ENCODE data around the gene ICAM3. TPM values are rescaled to one million over a fixed set of nuclear protein-coding genes. Genes with fewer than 3 reads are reported as not detected.
A peak's percentile ranks its signal among the peaks of the same experiment; 100 is the strongest.

ICAM3 gene
- total RNA-seq, 1 experiment from 2014 or later, result 28.3 TPM

- Histone ChIP-seq H4K20me1 (ENCODE audit: control insufficient read depth, insufficient read depth, insufficient read length) (no peaks in the 10 kb centered on the region), H3T11ph (ENCODE audit: low read length) (no peak overlapping the region), H3K23me2 (ENCODE audit: insufficient read length, low read depth, low read length, poor library complexity, severe bottlenecking) (peaks cover 4% of the 10 kb centered on the region), H3K4me2 (ENCODE audit: insufficient read depth, insufficient read length, low read length) (peak overlapping the region; percentile 87), H4K5ac (ENCODE audit: insufficient read length, low read depth, low read length) (no peak overlapping the region), H2BK5ac (ENCODE audit: insufficient read length, low read length) (no peak overlapping the region), H4K91ac (ENCODE audit: insufficient read length, low read depth, low read length) (no peak overlapping the region), H3K79me2 (ENCODE audit: insufficient read depth, low read length) (no peaks in the 10 kb centered on the region), H3K79me1 (ENCODE audit: insufficient read depth, low read depth, low read length, poor library complexity, severe bottlenecking) (no peaks in the 10 kb centered on the region), H2AFZ (ENCODE audit: low read length) (no peak overlapping the region), H3K4me1 (ENCODE audit: insufficient read depth, low read length) (no peaks in the 10 kb centered on the region), H3K27me3 (ENCODE audit: insufficient read depth, low read length) (no peaks in the 10 kb centered on the region), H3K14ac (ENCODE audit: insufficient read depth, low read length) (no peak overlapping the region), H2BK12ac (ENCODE audit: insufficient read length, low read depth, low read length) (no peak overlapping the region), H3K18ac (ENCODE audit: insufficient read length, low read depth, low read length) (no peak overlapping the region), H4K8ac (replicated peaks; ENCODE audit: insufficient read length, low read depth, low read length) (no peak overlapping the region), H3K9me3 (ENCODE audit: control insufficient read depth, low read depth, low read length) (no peaks in the 10 kb centered on the region), H3K9ac (ENCODE audit: extremely low read depth, insufficient read length, low read length) (peak overlapping the region; percentile 31), H3K23ac (ENCODE audit: insufficient read length, low read depth, low read length) (no peak overlapping the region), H3K27ac (ENCODE audit: insufficient read length, low read depth, low read length) (no peak overlapping the region), H2BK15ac (ENCODE audit: low read depth, low read length) (no peak overlapping the region), H2BK120ac (ENCODE audit: low read depth, low read length, poor library complexity, severe bottlenecking) (no peak overlapping the region), H2BK20ac (ENCODE audit: low read depth, low read length, poor library complexity, severe bottlenecking) (no peak overlapping the region), H2AK5ac (ENCODE audit: insufficient read length, low read length) (no peak overlapping the region), H3K56ac (ENCODE audit: insufficient read length, low read depth, low read length) (no peak overlapping the region), H3K4ac (ENCODE audit: low read depth, low read length) (no peak overlapping the region)
- peak overlapping the region in 2 of 3 experiments; percentile 48 to 73; a peak in 2 of 7 replicates for H3K27ac Mint-ChIP-seq
- no peaks in the 10 kb centered on the region for H3K27me3 Mint-ChIP-seq (ENCODE audit: low read depth)
- TF ChIP-seq, protein P1, sequence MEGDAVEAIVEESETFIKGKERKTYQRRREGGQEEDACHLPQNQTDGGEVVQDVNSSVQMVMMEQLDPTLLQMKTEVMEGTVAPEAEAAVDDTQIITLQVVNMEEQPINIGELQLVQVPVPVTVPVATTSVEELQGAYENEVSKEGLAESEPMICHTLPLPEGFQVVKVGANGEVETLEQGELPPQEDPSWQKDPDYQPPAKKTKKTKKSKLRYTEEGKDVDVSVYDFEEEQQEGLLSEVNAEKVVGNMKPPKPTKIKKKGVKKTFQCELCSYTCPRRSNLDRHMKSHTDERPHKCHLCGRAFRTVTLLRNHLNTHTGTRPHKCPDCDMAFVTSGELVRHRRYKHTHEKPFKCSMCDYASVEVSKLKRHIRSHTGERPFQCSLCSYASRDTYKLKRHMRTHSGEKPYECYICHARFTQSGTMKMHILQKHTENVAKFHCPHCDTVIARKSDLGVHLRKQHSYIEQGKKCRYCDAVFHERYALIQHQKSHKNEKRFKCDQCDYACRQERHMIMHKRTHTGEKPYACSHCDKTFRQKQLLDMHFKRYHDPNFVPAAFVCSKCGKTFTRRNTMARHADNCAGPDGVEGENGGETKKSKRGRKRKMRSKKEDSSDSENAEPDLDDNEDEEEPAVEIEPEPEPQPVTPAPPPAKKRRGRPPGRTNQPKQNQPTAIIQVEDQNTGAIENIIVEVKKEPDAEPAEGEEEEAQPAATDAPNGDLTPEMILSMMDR (conservative IDR thresholded peaks at IDR 0.05), result no peak
- H3K9me3 Mint-ChIP-seq, result no peaks in the 10 kb centered on the region; a peak in 1 of 5 replicates
- WGBS (ENCODE audit: extremely low coverage, insufficient read length, low lambda C conversion rate), result no CpG with 5 or more reads among the region's 10 CpGs
- peak overlapping the region; percentile 79 to 90 for H3K4me3 Mint-ChIP-seq
- DNase-seq, result no peak
- H3K4me1 Mint-ChIP-seq, result peaks cover 11 to 12% of the 10 kb centered on the region in 2 experiments
- H3K36me3 Mint-ChIP-seq (ENCODE audit: insufficient read depth in 1 of 3, low read depth in 3 of 3), result peaks cover 7 to 16% (median 15%) of the 10 kb centered on the region in 3 experiments; a peak in 6 of 7 replicates
These were observed 40.5 kb upstream of the ICAM3 start for GRCh38 chr19:10379880-10380312.

Measured in H9 (cell line).